GM21576 (cell line): ENCODE data around the gene ITPR2.

Experiments used
- ATAC-seq: cut with Tn5 transposase; IDR thresholded peaks from one replicate; pipeline ENCODE4 v1.9.1; 2021; ENCODE audit warnings: mild to moderate bottlenecking, moderate library complexity; ENCODE audit not compliant: unreplicated experiment

ITPR2 gene

DNA sequence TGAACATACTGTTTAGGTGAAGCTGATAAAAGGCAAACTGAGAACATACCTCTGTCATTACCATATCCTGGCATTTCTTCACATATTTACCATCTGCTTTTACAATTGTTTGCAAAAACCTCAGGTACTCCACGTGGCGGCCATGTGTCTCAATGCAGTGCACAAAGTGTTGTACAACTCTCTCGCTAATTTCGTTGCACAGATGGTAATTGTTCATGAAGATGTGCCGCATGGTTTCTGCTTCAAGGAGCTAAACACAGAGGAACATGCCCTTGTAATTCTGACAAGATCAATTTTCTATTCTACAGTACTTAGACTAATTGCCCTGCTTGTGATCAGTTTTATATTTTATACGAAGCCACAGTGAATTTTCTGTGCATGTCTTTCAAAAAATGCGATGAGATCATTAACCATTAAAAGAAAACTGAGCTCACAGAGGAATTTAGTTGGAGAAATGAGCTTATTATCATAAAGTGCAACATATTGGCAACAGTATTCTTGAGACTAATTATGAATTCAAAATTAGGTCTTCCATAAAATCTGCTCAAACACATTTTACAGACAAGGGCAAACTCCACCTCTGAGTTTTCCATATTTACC lies 233.8 kb downstream of the ITPR2 start:
- ATAC-seq = no peak

DNA sequence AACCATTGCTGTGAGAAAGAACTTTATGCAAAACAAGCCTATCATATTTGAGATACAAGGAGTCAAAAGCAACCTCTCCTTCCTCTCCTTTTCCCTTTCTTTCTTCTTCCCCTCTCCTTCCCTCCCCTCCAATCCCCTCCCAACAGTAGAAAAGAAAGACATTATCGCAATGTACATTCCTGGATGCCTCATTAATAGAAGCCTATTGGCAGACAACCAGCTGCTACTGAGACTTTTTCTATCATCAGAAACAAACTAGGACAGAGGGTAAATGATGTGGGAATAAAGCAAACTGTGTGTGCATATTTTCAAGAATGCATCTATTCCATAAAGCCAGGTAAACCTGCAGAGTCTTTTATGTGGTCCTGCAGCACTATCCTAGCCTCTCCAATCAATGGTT lies 237.2 kb downstream of the ITPR2 start:
- ATAC-seq = no peak

DNA sequence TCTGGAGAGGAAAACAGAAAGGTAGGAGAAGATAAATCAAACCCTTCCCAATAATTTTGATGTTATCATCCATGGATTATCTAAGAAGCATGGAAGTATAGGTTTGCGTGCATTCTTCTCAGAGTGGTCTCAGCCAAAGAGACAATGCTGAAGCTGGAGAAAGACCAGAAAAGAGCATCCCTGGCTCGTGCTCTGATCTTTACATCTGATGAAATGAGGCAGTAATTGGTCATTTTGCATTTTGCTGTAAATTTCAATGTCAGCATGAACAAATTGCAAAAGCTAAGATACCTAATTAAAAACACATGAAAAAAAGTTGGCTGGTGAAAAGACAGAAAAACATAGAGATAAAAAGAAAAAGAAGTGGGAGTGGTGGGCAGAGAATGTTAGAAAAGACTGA lies 252.4 kb downstream of the ITPR2 start:
- no peak for ATAC-seq

DNA sequence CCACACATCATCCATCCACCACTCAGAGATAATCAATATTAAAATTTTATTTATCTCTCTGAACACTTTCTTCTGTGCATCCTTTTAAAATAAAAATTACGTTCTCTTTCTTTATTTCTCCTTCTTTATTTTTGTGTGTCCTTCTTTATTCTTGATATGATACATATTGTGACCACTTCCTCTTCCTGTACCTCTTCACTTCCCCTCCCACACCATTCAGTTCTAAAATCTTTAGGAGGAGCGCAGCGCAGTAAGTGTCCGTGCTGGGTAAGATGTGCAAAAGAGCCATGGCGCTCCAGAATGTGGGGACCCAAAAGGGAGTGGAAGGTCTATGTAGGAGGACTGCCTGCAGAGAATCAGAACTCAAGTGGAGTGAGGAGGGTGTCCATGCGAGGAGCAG lies 256.7 kb downstream of the ITPR2 start:
- no peak for ATAC-seq

DNA sequence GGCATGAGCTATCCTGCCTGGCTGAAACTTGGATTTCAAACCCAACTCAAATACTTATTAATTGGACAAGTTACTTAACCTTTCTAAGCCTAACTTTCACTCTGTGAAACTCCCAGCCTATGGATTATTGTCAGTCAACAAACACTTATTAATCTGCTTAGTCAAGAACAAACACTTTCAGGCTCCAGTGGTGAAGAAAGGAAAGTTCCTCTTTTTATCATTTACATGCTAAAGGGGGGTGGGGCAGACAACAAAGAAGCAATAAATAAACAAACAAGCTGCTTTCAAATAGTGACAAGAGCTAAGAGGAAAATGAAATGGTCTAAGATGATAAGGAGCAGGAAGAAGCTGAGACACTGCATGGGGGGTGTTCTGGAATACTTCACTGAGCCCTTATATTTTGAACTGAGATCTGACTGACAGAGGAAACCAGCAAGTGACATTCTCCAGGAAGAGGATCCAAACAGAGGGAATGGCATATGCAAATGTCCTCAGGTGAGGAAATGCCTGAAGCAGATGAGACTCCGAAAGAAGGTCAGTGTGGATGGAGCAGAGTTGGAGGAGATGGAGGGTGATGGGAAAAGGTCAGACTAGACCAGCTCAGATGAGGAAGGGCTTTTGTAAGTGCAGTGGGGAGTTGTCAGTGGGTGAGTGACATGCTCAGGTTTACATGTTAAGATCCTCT lies 259.6 kb downstream of the ITPR2 start:
- ATAC-seq = no peak

DNA sequence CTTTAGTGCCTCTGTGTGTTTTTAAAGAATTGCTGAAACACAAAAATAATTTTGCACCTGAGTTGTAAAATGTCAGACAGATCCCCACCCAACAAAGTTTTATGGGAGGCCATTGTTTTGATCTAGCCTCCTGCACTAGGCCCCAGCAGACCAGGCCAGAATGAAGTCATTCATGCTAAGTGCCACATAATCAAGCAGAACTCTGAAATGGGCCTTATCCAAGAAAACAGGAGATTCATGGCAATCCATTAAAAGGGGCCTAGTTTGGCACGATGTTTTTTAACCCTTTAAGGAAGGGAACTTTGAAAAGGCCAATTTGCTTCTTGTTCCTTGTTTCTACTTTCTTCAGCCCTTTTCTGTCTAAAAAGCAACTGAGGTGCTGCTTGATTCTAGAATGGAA lies 260.9 kb downstream of the ITPR2 start:
- no peak for ATAC-seq

DNA sequence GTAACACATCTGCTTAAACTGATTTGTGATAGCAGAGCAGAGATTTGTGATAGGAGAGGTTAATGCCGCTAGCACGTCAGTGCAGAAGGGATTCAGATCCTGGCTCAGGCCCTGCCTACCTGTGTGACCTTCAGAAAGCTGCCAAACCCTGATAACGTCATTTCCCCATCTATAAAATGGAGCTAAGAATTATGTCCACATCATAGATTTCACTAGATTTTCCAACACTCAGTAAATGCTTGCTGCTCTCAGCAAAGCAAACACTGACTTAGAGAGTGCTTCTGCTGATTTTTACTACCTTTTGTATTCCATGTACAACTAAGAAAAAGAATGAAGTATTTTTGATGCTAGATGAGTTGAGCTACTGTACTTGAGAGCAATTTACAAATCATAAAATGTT lies 261.4 kb downstream of the ITPR2 start:
- no peak for ATAC-seq

DNA sequence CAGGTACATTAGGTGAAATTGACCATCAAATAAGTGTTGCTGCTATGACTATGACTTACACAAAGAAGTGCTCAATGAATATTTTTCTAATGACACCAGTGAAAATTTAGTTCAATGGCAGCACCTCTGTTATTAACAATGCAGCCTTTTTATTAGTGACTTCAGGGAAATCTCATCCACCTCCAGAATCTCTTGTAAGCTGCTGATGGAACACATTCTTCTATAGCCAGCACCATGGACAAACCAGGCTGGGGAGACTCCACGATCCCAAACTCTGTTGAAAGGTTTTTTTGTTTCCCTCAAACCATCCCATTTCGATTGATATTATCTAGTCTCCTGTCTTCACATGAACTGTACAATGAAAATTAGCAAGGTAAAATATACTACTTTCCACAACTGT lies 265.9 kb downstream of the ITPR2 start:
- ATAC-seq = no peak

DNA sequence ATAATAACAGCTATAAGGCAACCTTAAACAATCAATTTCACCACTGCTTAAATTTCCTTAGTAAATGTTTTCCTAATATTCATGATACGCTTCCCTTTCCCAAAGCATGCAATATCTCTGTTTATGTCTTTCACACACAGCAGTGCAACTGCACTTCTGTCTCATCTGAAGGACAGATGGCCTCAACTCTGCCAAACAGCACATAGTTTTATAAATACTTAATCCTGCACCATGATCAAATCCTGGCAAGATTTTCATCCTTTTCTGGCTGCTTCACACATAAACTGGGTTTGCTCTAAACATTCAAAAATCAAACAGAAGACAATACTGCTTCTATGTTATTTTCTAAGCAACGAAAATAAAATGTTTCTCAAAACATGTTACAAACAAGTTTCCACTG lies 266.3 kb downstream of the ITPR2 start:
- no peak for ATAC-seq

DNA sequence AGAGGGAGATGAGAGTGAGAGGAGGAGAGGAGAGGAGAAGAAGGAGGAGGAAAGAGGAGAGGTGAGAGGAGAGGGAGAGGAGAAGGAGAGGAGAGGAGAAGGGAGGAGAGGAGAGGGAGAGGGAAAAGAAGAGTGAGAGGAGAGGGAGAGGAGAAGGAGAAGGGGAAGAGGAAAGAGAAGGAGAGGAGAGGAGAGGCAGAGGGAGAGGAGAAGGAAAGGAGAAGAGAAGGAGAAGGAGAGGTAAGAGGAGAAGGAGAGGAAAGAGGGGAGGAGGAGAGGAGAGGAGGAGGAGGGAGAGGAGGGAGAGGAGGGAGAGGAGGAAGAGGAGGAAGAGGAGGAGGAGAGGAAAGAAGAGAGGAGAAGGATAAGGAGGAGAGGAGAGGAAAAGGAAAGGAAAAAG lies 266.8 kb downstream of the ITPR2 start:
- no peak for ATAC-seq

DNA sequence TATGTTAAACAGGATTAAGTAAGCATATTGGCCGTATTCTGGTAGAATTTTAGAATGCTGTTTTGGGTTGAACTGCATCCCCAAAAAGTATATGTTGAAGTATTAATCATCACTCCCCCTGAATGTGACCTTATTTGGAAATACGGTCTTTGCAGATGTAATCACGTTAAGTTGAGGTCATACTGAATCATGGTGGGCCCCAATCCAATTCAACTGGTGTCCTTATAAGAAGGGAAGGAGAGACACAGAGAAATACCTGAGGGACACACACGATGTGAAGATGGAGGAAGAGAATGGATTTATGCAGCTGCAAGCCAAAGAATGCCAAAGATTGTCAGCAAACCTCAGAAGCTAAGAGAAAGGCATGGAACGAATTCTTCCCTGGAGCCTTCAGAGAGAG lies 268.6 kb downstream of the ITPR2 start:
- no peak for ATAC-seq

DNA sequence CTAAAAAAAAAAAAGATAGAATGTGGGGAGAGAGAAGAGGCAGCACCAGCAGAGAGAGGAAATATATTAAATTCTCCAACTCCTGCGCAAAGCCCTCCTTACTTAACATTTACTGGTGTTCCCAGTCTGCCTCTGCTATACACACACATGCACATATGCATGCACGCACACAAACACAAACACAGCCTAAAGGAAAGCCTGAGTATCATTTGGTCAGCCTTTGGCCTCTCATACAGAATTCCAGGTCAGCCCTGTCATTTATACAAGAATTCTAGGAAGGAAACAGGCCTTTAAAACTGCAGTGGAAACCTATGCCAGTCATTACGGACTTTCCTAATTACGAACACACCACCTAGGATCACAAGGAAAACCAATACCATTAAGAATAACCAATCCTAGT lies 269.4 kb downstream of the ITPR2 start:
- no peak for ATAC-seq

DNA sequence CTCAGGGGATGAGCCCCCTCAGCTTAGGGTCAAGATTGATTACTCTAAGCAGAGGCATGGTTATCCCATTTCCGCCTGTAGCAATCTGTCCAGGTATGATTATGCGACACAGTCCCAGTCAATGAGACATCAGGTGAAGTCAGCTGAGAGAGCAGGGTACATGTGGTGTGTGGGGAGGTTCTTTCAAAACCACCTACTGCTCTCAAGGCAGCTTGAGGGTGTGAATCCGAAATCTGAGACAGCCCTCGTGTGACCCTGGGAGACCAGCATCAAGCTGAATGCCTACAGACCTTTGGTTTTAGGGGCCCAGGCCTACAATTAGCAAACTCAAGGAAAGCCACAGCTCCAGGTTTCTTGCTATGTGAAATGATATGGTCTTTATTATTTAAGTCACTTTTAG lies 275.7 kb downstream of the ITPR2 start:
- no peak for ATAC-seq

DNA sequence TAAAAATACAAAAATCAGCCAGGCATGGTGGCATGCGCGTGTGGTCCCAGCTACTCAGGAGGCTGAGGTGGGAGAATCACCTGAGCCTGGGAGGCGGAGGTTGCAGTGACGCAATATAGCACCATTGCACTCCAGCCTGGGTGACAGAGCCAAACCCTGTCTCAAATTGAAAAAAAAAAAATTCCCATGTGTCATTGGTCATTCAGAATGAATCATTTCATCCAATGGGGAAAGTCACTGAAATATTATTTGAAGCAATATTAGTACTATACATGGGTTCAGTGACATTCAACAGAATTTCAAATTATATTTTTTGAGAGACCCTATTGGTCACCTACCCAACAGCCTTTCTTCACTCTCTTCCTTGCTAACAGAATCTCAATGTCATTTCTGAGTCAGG lies 276.1 kb downstream of the ITPR2 start:
- ATAC-seq = no peak

DNA sequence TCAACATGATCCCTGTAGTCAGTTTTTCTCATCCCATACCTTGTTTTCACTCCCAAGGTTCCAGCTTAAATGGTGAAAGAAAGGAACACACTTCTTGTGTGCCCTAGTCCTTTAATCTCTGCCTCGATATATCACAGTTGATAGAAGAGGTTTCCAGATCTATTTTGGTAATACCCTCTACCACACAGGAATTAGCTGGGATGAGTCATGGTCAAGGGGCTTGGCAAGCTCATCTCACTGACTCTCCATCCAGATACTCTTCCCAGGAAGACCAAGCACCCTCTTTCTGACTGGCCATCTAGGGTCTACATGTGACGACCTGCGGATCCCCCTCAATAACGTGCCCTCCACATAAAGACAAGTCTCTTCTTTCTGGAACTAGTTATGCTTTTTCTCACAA lies 277.9 kb downstream of the ITPR2 start:
- ATAC-seq = no peak

DNA sequence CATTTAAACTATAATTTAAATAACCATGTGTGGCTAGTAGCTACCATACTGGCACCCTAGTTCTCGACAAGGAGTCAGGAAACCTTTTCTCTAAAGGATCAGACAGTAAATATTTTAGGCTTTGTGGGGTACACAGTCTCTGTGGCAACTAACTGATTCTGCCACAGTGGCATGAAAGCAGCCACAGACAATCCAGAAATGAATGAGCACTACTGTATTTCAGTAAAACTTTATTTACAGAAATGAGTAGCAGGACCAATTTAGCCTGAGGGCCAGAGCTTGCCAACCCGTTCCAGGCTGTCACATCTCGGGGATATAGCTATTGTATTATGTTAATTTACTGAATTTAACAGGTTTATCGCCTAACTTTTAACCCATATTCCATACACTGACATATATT lies 278.7 kb downstream of the ITPR2 start:
- ATAC-seq = no peak

DNA sequence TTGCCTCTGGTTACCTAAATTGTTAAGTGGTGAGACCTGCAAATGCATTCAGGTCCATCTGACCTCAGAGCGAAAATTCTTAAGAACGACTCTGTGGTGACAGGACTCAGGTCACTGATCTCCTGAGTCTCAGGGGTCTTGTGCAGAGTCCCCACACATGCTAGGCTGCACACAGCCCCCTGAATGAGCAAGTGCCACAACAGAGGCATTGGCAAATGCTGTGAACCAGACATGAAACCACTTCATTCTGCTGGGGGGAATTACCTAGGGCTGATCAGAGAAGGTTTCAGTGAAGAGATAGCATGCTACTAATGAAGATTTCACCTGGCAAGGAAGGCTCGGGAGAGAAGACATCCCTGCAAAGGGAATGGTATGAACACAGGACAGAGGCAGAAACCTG lies 281.6 kb downstream of the ITPR2 start:
- no peak for ATAC-seq

DNA sequence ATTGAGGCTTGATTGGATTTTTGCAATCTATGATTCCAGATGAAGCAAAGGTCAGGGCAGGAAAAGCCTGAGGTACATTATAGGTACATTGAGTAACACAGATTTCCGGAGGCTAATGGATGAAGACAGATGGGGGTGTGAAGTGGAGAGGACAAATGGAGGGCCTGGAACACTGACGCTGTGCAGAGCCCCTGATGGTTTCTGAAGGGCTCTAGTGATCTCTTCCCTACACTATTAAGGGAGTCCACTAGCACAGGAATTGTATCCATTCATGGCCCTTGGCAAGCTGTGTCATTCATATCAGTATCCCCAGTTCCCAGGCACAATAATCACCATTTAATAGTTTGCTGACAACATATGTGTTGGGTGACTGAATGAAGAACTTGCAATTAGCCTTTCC lies 284.8 kb downstream of the ITPR2 start:
- ATAC-seq = no peak

DNA sequence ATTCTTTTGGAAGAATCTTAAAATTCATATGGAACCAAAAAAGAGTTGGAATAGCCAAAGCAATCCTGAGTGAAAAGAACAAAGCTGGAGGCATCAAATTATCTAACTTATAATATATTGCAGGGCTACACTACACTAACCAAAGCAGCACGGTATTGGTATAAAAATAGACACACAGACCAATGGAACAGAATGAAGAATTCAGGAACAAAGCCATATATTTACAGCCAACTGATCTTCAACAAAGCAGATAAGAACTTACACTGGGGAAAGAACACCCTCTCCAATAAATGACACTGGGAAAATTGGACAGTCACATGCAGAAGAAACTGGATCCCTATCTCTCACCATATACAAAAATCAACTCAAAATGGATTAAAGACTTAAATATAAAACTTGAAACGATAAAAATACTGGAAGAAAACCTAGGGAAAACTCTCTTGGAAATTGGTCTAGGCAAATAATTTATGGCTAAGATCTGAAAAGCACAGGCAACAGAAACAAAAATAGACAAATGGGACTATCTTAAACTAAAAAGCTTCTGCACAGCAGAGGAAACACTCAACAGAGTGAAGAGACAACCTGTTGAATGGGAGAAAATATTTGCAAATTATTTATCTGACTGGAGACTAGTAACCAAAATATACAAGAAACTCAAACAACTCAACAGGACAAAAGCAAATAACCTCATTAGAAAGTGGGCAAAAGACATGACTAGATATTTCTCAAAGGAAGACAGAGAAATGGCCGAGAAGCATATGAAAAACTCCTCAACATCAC lies 286.3 kb downstream of the ITPR2 start:
- no peak for ATAC-seq

DNA sequence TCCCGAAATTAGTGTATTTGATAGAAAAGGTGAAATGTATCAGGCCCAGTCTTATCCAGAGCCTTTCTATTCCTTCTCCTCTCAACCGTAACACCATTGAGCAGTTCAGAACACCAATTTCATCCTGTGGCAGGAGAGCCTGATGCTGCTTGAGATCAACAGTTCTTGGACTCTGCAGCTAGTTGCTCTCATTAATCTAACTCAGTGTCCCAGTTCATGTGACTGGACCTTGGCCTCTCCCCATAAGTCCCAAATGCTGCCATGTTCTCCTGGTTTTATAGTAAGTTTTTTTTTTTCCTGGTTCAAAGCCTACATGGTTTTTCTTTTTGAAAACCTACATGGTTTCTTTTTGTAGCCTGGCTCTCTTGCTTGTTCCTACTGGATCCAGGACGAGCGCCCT lies 293.9 kb downstream of the ITPR2 start:
- ATAC-seq = no peak

DNA sequence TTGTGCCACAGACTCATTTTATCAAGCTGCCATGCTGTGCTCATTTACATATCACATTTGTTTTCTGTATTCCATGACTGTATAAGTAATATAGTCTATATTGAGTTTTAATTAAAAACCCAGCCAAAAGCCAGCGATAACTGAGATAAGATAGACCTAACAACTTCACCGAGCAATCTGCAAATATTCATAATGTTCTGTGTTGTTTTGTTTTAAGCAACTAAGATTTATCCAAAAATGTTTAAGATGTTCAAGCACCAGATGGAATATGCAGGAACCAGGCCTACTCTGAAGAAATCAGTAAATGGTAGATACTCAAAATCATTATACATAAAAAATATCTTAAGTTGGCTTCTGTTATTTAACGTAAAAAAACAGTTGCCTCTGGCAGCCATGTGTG lies 295.3 kb downstream of the ITPR2 start:
- ATAC-seq = no peak

DNA sequence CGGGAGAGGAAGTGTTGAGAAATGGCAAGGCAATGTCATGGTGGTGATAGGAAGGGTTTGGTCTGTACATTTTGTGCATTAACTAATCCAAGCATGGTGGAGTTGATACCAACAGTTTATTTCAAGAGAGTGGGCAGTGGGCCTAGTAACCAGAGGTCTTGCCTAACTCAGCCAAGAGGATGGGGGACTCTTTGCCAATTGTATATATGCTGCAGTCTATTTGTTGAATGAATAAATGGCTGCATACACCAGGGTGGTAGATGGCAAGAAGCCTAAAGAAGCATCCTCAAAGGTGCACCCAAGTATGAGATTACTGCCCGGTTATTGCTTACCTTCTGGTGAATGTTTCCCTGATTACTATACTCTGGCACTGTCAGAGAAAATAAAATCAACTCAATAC lies 295.9 kb downstream of the ITPR2 start:
- ATAC-seq = no peak
